ENCODE data around the gene FAM20B. TPM values are rescaled to one million over a fixed set of nuclear protein-coding genes. Genes with fewer than 3 reads are reported as not detected.

FAM20B gene
- total RNA-seq, 1 donor from 2014 or later = 18.0 TPM

DNA sequence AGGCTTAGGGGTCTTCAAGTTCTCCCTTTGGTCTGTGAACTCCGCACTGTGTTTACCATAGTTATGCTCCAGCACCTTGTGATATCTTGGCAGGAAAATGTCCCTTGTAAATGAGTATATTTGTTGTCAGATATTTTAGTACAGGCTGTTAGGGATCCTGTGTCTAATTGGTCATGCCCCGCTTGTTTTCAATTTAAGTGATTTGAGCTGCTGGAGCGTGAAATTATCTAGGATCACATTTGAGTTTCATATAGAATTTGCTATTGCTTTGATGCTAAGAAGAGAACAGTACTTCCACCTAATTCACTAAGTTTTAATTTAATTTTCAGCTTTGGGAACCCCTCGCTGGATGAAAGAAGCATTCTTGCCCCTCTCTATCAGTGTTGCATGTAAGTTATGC lies 40.8 kb downstream of the FAM20B start:
- no peak overlapping the region for H3K4me3 ChIP-seq (ENCODE audit: low read depth, low read length)
- DNase-seq (ENCODE audit: low read depth) = no peak
- TF ChIP-seq, protein P1, sequence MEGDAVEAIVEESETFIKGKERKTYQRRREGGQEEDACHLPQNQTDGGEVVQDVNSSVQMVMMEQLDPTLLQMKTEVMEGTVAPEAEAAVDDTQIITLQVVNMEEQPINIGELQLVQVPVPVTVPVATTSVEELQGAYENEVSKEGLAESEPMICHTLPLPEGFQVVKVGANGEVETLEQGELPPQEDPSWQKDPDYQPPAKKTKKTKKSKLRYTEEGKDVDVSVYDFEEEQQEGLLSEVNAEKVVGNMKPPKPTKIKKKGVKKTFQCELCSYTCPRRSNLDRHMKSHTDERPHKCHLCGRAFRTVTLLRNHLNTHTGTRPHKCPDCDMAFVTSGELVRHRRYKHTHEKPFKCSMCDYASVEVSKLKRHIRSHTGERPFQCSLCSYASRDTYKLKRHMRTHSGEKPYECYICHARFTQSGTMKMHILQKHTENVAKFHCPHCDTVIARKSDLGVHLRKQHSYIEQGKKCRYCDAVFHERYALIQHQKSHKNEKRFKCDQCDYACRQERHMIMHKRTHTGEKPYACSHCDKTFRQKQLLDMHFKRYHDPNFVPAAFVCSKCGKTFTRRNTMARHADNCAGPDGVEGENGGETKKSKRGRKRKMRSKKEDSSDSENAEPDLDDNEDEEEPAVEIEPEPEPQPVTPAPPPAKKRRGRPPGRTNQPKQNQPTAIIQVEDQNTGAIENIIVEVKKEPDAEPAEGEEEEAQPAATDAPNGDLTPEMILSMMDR (conservative IDR thresholded peaks at IDR 0.05; ENCODE audit: low read depth, low read length) = no peak

DNA sequence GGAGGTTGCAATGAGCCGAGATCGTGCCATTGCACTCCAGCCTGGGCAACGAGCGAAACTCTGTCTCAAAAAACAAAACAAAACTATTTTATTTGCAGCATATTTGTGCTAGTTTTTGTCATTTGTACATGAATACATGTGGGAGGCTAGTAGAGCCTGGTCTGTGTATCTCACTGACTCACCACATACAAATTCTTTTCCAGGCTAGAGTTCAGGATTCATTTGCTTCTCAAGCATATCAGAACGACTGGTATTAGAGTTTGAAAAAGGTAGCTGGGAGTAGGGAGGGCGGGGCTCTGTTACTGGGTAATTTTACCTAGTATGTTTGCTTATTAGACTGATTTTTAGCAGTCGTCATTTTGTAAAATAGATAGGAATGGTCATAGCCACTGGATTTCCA lies 51.7 kb downstream of the FAM20B start:
- DNase-seq (ENCODE audit: low read depth) = no peak
- TF ChIP-seq, protein P1 (conservative IDR thresholded peaks at IDR 0.05; ENCODE audit: low read depth, low read length) = no peak
- no peak overlapping the region for H3K4me3 ChIP-seq (ENCODE audit: low read depth, low read length)

- H3K4me3 ChIP-seq (ENCODE audit: low read depth, low read length) = no peak overlapping the region
- TF ChIP-seq, protein P1 (conservative IDR thresholded peaks at IDR 0.05; ENCODE audit: low read depth, low read length) = peak; percentile 75
- DNase-seq (ENCODE audit: low read depth) = peak; percentile 16
Observed at GRCh38 chr1:179079113-179079761, 53.5 kb downstream of the FAM20B start.

DNA sequence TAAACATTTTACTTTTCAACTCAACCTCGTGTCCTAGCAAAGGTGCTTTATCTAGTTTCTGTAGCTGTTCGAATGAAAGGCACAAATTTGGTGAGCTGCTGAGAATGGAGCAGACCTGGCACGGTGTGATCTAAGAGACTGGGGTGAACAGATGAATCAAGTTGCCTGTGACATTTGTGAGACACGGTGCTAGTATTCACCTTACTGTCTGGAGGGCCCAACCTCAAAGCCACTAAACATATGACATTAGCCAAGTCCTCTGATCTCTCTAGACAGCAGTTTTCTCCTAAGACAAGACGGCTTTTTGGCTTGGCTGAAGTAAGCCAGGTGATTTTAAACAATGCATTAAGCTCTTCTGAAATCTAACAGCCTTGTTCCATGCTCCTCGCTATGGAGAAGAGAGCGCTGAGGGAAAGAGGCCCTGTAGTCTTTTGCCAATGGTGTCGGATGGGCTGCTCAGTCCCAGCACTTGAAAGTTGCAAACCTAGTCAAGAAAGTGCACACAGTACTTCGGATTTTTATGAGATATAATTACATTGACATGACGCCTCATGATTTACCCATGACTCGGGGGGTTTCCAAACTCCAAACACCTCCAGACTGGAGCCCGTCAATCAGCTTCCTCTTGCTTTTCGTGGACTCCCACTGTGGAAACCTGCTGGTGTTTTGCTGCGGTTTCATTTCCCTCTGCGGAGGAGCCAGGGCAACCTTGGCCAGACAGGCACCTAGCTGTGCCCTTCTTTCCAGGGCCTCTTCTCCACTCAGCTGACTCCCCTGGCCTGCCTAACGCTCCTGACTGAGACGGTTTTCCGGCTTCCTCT lies 55.4 kb downstream of the FAM20B start:
- peak overlapping the region; percentile 94 for H3K4me3 ChIP-seq (ENCODE audit: low read depth, low read length)
- TF ChIP-seq, protein P1 (conservative IDR thresholded peaks at IDR 0.05; ENCODE audit: low read depth, low read length) = no peak
- no peak for DNase-seq (ENCODE audit: low read depth)

DNA sequence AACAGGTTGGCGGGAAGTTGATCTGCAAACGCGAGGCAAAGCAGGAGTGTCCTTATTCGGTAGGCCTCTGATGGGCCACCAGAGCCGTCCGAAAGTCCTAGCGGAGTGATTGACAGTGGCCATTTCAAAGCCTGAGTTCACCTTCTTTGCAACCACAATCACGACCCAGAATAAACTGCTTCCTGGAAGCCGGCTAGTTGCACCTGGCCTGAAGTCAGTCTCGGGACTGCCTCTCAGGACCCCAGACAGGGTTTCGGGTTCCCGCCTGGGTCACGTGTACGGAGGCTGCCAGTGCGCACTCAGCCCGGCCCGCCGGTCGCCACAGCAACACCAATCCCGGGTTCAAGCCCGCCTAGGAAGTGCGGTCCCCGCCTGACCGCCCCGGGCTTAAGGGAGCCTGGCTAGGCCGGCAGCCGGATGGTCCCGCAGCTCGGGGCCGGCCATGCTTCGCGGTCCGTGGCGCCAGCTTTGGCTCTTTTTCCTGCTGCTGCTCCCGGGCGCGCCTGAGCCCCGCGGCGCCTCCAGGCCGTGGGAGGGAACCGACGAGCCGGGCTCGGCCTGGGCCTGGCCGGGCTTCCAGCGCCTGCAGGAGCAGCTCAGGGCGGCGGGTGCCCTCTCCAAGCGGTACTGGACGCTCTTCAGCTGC lies 56.1 kb downstream of the FAM20B start, which contains the start of gene TOR3A:
TSS of gene TOR3A (plus strand) at position 384 of the 646 bp plus-strand sequence. CDS start at position 443, 59 bp downstream.
- peak within 1 kb of the TSS; percentile 94 for H3K4me3 ChIP-seq (ENCODE audit: low read depth, low read length)
- peak; percentile 31 for DNase-seq (ENCODE audit: low read depth)
- TF ChIP-seq, protein P1 (conservative IDR thresholded peaks at IDR 0.05; ENCODE audit: low read depth, low read length) = no peak

GRCh38 chr1:179082333-179082998 lies 56.8 kb downstream of the FAM20B start:
- TF ChIP-seq, protein P1 (conservative IDR thresholded peaks at IDR 0.05; ENCODE audit: low read depth, low read length) = no peak
- no peak for DNase-seq (ENCODE audit: low read depth)
- peak overlapping the region; percentile 94 for H3K4me3 ChIP-seq (ENCODE audit: low read depth, low read length)

Data from epithelial cell of proximal tubule (primary cell).